Osteocyte (in vitro differentiated cells): Measurements from ENCODE around the gene ATE1. TPM values are rescaled to one million over a fixed set of nuclear protein-coding genes. Genes with fewer than 3 reads are reported as not detected.

Experiments
- DNase-seq: peaks from one replicate; pipeline ENCODE4 v3.0.0; 2021; ENCODE audit warnings: mixed read lengths; ENCODE audit not compliant: unreplicated experiment; ENCODE audit errors: extremely low spot score
- H3K27ac Mint-ChIP-seq: one replicate; pipeline ENCODE4 v1.8.0; 2021; ENCODE audit warnings: mild to moderate bottlenecking, mixed read lengths; ENCODE audit not compliant: unreplicated experiment
- H3K27me3 Mint-ChIP-seq: one replicate; pipeline ENCODE4 v1.8.0; 2021; ENCODE audit warnings: mixed read lengths; ENCODE audit not compliant: unreplicated experiment
- H3K36me3 Mint-ChIP-seq: one replicate; pipeline ENCODE4 v1.8.0; 2021; ENCODE audit warnings: mixed read lengths; ENCODE audit not compliant: unreplicated experiment
- H3K4me1 Mint-ChIP-seq: one replicate; pipeline ENCODE4 v1.8.0; 2021; ENCODE audit warnings: mixed read lengths; ENCODE audit not compliant: unreplicated experiment
- H3K4me3 Mint-ChIP-seq: one replicate; pipeline ENCODE4 v1.8.0; 2021; ENCODE audit warnings: mild to moderate bottlenecking, moderate library complexity, mixed read lengths; ENCODE audit not compliant: unreplicated experiment
- H3K9me3 Mint-ChIP-seq: one replicate; pipeline ENCODE4 v1.8.0; 2021; ENCODE audit warnings: mixed read lengths; ENCODE audit not compliant: unreplicated experiment
- CTCF ChIP-seq: fragments of 200-600 bp; sonication (generic); IDR thresholded peaks from 2 replicates; pipeline ENCODE4 v1.5.0; 2021; ENCODE audit warnings: antibody characterized with exemption, mild to moderate bottlenecking, moderate library complexity
- total RNA-seq: library from RNA; stranded (reverse); gene quantifications from 2 replicates; pipeline ENCODE4 v1.2.1, GENCODE V29; 2021

ATE1 gene
- total RNA-seq, 1 donor from 2014 or later, result 29.0 TPM

GRCh38 chr10:121843379-121843778 is 84.5 kb downstream of the ATE1 start:
- no peak for DNase-seq
- Mint-ChIP-seq H3K27me3 (no peaks in the 10 kb centered on the region), H3K4me1 (no peaks in the 10 kb centered on the region), H3K36me3 (peaks cover 13% of the 10 kb centered on the region), H3K27ac (no peak overlapping the region), H3K4me3 (no peak overlapping the region), H3K9me3 (peaks cover 6% of the 10 kb centered on the region)
- TF ChIP-seq CTCF, result no peak

GRCh38 chr10:121841862-121842261 is 86.0 kb downstream of the ATE1 start:
- Mint-ChIP-seq H3K27ac (no peak overlapping the region), H3K4me3 (no peak overlapping the region), H3K4me1 (no peaks in the 10 kb centered on the region), H3K36me3 (peaks cover 9% of the 10 kb centered on the region), H3K9me3 (peaks cover 6% of the 10 kb centered on the region), H3K27me3 (no peaks in the 10 kb centered on the region)
- no peak for DNase-seq
- no peak for TF ChIP-seq CTCF

- Mint-ChIP-seq H3K4me3 (no peak overlapping the region), H3K4me1 (no peaks in the 10 kb centered on the region), H3K36me3 (peaks cover 17% of the 10 kb centered on the region), H3K9me3 (no peaks in the 10 kb centered on the region), H3K27ac (no peak overlapping the region), H3K27me3 (no peaks in the 10 kb centered on the region)
- DNase-seq, result no peak
- TF ChIP-seq CTCF, result no peak
Measured at GRCh38 chr10:121838931-121839330, 88.9 kb downstream of the ATE1 start.

- Mint-ChIP-seq H3K27me3 (no peaks in the 10 kb centered on the region), H3K27ac (no peak overlapping the region), H3K9me3 (no peaks in the 10 kb centered on the region), H3K4me3 (no peak overlapping the region), H3K36me3 (peaks cover 17% of the 10 kb centered on the region), H3K4me1 (no peaks in the 10 kb centered on the region)
- no peak for DNase-seq
- TF ChIP-seq CTCF, result no peak
Measured at GRCh38 chr10:121838149-121838548, 89.7 kb downstream of the ATE1 start.

- no peak for TF ChIP-seq CTCF
- Mint-ChIP-seq H3K27ac (no peak overlapping the region), H3K27me3 (no peaks in the 10 kb centered on the region), H3K36me3 (peaks cover 19% of the 10 kb centered on the region), H3K4me1 (no peaks in the 10 kb centered on the region), H3K4me3 (no peak overlapping the region), H3K9me3 (no peaks in the 10 kb centered on the region)
- no peak for DNase-seq
Measured at GRCh38 chr10:121836171-121836570, 91.7 kb downstream of the ATE1 start.
